ENCODE measurements around the gene RPL3.

GRCh38 chr22:39313258-39314001, 6.0 kb downstream of the RPL3 start:
- TF ChIP-seq, protein P1, sequence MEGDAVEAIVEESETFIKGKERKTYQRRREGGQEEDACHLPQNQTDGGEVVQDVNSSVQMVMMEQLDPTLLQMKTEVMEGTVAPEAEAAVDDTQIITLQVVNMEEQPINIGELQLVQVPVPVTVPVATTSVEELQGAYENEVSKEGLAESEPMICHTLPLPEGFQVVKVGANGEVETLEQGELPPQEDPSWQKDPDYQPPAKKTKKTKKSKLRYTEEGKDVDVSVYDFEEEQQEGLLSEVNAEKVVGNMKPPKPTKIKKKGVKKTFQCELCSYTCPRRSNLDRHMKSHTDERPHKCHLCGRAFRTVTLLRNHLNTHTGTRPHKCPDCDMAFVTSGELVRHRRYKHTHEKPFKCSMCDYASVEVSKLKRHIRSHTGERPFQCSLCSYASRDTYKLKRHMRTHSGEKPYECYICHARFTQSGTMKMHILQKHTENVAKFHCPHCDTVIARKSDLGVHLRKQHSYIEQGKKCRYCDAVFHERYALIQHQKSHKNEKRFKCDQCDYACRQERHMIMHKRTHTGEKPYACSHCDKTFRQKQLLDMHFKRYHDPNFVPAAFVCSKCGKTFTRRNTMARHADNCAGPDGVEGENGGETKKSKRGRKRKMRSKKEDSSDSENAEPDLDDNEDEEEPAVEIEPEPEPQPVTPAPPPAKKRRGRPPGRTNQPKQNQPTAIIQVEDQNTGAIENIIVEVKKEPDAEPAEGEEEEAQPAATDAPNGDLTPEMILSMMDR (IDR thresholded peaks at IDR 0.05; ENCODE audit: low read depth, low read length): no peak
- TF ChIP-seq POLR2A (IDR thresholded peaks at IDR 0.05; ENCODE audit: extremely low read depth, insufficient read length) (no peak), MAX (IDR thresholded peaks at IDR 0.05; ENCODE audit: low read depth, low read length) (no peak), MYC (IDR thresholded peaks at IDR 0.05; ENCODE audit: low read depth, low read length) (no peak)
